Upper lobe of left lung (tissue), 4 donors: Measurements from ENCODE around the gene ZNF668.
A peak's percentile ranks its signal among the peaks of the same experiment; 100 is the strongest.

Experiments used
- EP300 ChIP-seq, 4 donors: sonication (generic); formaldehyde crosslinking; IDR thresholded peaks; one replicate each; pipeline ENCODE4 v1.5.1; 2017; ENCODE audit warnings: antibody characterized with exemption in 4 of 4, control low read depth in 2 of 4
- POLR2A ChIP-seq, 4 donors: fragments of 450-650 bp; IDR thresholded peaks; one replicate each; pipeline ENCODE4 v1.5.1; 2016 to 2017; ENCODE audit warnings: antibody characterized with exemption in 4 of 4, mild to moderate bottlenecking in 2 of 4
- TF ChIP-seq, protein P1 (sequence below), 6 experiments: fragments of 450-650 bp in 4 of 6; fragments of 200-600 bp in 2 of 6; sonication (generic) in 2 of 6; IDR thresholded peaks; one replicate each; pipeline ENCODE4 v1.5.1; 2016 to 2019; ENCODE audit warnings: antibody characterized with exemption in 6 of 6

DNA sequence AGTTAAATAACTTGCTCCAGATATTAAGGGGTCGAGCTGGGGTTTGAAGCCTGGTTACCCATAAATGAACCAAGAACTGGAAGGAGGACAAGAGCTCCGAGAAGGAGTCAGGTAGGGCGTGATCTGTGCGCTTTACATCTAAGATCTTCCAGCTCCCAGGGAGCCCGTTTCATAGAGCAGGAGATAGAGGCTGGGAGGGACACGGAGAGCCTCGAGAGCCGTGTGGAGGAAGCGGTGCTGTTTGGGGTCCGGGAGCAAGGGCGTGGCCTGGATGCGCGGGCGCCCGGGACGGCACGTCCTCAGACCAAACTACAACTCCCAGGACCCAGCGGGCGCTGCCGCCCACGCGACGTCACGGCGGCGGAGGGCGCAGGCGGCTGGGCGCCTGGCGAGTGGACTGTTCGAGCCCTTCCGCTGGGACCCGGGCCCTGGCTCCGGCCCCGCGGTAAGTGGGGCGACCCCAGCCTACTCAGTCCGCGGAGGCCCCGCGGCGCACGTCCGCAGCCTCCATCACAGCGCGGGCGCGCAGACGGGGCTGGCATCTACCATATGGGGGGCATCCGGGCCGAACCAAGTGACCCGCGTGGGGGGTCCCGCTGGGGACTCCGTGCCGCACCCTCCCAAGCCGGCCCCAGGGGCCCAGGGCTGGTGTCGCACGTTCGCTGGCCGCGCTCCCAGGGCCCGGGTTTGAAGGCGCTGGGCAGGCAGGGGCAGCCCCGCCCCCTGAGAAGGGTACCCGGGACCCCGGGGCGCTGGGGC, 34.2 kb upstream of the ZNF668 start, which contains the start of gene BCKDK:
- peak in 2 of 4 donors; percentile 12 to 79 for TF ChIP-seq POLR2A (IDR thresholded peaks at IDR 0.05)
- TF ChIP-seq, protein P1, sequence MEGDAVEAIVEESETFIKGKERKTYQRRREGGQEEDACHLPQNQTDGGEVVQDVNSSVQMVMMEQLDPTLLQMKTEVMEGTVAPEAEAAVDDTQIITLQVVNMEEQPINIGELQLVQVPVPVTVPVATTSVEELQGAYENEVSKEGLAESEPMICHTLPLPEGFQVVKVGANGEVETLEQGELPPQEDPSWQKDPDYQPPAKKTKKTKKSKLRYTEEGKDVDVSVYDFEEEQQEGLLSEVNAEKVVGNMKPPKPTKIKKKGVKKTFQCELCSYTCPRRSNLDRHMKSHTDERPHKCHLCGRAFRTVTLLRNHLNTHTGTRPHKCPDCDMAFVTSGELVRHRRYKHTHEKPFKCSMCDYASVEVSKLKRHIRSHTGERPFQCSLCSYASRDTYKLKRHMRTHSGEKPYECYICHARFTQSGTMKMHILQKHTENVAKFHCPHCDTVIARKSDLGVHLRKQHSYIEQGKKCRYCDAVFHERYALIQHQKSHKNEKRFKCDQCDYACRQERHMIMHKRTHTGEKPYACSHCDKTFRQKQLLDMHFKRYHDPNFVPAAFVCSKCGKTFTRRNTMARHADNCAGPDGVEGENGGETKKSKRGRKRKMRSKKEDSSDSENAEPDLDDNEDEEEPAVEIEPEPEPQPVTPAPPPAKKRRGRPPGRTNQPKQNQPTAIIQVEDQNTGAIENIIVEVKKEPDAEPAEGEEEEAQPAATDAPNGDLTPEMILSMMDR (IDR thresholded peaks at IDR 0.05), result no peak
- no peak for TF ChIP-seq EP300 (IDR thresholded peaks at IDR 0.05)
